HG03469 (cell line): ENCODE measurements around the gene ADAMTS18.
"Not testable (repeated sequence)": the region's sequence is repeated elsewhere in the genome, so short reads cannot be mapped to it uniquely, and the experiment has no call there.

Source experiments
- ATAC-seq: cut with Tn5 transposase; IDR thresholded peaks from one replicate; pipeline ENCODE4 v1.9.1; 2021; ENCODE audit warnings: mild to moderate bottlenecking, moderate library complexity, moderate number of reproducible peaks; ENCODE audit not compliant: unreplicated experiment

ADAMTS18 gene, protein sequence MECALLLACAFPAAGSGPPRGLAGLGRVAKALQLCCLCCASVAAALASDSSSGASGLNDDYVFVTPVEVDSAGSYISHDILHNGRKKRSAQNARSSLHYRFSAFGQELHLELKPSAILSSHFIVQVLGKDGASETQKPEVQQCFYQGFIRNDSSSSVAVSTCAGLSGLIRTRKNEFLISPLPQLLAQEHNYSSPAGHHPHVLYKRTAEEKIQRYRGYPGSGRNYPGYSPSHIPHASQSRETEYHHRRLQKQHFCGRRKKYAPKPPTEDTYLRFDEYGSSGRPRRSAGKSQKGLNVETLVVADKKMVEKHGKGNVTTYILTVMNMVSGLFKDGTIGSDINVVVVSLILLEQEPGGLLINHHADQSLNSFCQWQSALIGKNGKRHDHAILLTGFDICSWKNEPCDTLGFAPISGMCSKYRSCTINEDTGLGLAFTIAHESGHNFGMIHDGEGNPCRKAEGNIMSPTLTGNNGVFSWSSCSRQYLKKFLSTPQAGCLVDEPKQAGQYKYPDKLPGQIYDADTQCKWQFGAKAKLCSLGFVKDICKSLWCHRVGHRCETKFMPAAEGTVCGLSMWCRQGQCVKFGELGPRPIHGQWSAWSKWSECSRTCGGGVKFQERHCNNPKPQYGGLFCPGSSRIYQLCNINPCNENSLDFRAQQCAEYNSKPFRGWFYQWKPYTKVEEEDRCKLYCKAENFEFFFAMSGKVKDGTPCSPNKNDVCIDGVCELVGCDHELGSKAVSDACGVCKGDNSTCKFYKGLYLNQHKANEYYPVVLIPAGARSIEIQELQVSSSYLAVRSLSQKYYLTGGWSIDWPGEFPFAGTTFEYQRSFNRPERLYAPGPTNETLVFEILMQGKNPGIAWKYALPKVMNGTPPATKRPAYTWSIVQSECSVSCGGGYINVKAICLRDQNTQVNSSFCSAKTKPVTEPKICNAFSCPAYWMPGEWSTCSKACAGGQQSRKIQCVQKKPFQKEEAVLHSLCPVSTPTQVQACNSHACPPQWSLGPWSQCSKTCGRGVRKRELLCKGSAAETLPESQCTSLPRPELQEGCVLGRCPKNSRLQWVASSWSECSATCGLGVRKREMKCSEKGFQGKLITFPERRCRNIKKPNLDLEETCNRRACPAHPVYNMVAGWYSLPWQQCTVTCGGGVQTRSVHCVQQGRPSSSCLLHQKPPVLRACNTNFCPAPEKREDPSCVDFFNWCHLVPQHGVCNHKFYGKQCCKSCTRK (N-terminal part only)

DNA sequence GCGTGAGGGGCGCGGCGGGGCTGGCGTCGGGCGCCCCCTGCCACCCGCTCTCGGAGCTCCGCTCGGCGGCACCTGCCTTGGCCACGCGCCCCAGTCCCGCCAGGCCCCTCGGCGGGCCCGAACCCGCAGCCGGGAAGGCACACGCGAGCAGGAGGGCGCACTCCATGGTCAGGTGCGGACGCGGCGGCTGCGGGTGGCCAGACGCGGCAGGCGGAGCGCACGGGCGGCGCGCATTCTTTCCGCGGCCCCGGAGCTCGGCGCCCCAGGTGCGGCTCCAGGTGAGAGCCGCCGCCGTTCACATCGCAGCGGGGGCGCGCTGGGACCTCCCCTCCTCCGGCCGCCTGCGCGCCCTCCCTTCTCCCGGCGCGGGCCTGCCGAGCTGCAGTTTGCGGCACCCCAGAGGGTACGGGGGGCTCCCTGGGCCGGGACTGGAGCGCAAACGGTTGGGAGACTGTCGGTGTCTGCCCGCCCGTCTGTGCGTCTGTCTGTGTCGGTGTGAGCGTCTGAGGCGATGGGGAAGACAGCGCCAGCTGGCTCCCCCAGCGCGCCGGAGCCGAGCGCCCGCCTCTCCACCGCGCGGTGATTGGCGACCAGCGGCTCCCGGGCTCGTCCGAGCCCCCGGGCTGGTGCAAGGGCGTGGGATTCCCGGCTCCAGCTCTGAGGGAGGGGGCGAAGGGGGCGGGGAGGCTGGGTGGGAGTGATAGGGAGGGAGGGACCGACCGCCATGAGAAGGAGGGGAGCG, at the start of gene ADAMTS18:
ADAMTS18 (minus strand) TSS at position 505 of the 742 bp plus-strand sequence; CDS start at position 166, 339 bp downstream.
- ATAC-seq, result no peak

DNA sequence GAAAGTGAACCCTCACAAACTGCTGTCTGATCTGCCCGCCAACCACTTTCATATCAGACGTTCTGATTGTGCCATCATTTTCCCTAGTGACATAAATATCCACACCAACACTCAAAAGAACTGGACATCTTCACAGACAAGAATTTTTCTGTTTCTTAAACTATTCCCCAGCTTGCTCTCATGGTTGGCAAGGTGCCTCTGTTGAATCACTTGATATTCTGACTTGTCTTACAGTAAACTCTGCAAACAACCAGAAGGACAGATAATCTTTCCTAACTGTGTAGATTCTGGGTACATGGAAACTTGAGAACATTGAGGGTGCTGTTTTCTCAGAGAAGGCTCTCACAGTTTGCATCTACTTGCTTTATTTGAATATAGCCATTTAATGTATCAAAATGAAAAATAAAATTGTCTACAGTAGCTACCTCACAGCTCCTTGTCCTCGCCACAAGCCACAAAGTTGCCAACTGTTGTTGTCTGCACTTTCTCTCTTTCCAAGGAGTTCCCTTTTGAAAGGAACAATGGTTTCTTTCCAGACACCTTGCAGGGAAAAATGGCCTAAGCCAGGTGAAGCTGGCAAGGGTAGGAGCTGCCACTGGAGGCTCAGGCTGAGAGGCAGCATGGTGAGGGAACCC, 46.0 kb upstream of the ADAMTS18 start:
- no peak for ATAC-seq

DNA sequence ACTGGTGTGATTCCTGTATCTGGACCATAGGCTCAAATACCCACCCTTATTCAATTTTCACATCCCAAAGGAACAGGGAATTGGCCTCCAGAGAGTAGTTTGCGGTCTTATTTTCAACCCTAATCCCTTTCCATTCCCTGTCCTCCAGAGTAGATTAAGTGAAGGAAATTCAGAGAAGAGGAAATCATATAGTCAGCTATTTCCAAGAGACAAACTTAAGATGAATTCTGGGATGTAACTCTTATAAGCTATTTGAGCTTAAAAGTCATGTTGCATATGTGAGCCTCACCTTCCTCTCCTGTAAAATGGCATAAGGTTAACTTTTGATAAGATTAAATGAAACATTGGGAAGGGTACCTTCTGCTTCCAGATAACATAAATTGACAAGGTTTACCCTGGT, 37.4 kb upstream of the ADAMTS18 start:
- no peak for ATAC-seq

DNA sequence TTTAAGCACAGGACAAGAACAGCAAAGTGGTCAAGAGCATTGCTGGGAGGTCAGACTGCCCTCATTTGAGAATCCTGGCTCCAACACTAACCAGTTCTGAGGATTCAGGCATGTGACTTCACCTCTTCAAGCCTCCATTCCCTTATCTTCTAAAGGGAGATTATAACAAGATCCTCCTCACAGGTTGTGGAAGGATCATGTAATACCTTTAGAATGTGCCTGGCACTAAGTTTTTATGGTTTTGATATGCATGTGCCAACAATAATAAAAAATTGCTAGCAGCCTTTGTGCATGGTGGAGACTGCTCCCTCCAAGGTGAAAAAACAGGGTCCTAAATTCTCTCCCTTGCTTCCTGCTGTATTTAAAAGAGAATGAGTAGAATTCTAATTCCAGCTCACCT, 36.0 kb upstream of the ADAMTS18 start:
- no peak for ATAC-seq

DNA sequence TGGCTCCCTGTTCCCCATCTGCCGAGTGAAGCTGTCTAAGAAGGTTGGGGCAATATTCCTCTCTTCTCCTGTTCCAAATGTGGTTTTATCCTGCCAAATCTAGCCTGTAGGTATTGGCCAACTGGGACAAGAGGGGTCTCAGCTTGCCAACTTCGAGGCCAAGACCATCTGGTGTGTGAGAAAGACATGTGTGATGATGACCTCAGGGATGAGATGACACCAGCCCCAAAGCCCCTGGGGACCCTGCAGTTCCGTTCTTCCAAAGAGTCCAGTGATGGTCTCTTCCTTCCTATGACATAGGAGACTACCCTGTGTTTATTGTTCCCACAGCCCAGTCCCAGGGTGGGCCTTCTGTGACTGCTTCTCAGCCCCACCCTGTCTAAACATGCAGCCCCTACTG, 34.8 kb upstream of the ADAMTS18 start:
- ATAC-seq, result no peak

DNA sequence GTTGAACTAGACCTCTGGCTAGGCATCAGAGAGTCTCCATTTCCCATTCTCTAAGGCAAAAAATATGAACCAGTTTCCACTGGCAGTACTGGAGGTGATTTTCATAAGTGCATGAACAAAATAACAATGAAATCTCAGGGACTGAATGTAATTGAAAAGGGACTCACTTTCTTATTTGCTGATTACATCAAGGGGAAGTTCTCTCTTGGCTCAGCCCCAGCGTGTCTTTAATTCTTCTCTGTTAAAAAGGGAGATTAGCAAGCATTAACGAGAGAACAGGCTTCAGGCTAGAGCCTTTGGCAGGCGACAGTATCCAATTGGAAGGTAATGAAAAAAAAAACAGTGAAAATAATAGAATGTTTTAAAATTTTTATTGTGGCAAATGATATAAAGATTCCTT, 34.0 kb upstream of the ADAMTS18 start:
- no peak for ATAC-seq

DNA sequence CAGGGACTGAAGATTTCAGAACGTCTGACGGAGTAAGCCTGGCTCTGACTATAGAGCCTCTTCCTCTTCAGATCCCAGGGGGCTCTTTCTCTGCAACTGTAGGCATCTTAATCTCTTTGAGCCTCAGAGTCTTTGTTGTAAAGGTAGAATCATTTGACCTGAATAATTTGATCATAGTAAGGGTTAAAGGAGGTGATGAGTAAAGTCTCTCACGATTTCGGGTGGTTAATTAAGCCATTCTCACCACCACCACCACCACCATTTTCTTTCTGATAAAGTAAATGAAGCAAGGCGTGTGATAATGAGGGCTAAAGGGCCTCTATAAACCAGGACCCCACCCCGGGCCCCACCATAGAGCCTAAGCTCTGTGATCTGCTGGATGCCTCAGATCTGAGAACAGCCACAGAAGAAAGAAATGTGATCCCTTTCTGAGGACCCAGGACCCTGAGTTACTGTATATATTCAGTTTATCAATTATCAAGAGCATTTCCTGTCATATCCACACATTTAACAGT, 33.0 kb upstream of the ADAMTS18 start:
- no peak for ATAC-seq

DNA sequence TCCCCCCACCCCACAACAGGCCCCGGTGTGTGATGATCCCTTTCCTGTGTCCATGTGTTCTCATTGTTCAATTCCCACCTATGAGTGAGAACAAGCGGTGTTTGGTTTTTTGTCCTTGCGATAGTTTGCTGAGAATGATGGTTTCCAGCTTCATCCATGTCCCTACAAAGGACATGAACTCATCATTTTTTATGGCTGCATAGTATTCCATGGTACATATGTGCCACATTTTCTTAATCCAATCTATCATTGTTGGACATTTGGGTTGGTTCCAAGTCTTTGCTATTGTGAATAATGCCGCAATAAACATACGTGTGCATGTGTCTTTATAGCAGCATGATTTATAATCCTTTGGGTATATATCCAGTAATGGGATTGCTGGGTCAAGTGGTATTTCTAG, 28.8 kb upstream of the ADAMTS18 start:
- not testable (repeated sequence) for ATAC-seq

DNA sequence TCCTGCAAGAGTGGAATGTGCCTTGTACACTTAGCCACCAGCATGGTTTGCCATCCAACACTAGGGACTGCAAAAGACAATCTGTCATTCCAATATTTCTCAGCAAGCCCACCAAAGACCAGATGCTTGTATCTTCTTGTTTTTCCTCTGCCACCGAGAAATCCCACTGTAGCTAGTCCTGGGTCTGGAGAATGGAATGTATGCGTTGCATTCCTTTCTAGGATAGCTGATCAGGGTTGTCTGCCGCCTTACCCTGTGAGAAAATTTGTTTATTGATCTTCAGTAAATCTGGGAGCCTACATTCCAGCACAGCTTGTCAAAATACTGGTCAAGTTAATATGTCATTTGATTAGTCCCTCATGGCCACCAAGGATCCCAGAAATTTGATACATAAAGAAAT, 28.1 kb upstream of the ADAMTS18 start:
- no peak for ATAC-seq

DNA sequence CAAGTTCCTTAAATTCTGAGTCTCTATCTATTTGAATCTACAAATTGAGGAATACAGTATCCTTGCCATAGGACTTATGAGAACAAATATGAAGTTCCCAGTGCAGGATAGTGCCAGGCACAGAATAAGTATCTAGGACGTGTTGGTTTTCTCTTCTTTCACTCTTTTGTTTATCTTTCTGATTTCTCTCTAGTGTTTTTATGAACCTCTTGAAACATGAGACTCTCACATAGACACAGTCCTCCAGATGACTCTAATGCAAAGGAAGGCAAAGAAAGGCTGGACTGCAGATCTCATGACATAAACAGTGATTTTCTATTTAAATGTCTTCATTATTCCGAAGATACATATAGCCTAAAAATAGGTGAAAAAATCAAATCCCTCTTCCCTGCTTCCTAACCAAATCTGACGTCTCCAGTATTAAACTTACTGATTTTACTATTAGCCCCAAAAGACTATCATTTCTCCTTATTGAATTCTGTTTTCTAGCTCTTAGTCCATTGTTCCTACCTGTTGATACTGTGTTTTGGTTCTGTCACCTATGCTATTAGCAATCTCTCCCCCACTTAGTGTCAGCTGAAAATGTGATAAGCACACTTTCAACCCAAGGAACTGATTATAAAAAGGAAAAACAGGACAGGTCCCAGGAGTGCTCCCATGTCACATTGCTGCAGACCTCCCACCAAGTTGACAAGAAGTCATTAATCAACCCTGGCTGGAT, 24.9 kb upstream of the ADAMTS18 start:
- no peak for ATAC-seq

DNA sequence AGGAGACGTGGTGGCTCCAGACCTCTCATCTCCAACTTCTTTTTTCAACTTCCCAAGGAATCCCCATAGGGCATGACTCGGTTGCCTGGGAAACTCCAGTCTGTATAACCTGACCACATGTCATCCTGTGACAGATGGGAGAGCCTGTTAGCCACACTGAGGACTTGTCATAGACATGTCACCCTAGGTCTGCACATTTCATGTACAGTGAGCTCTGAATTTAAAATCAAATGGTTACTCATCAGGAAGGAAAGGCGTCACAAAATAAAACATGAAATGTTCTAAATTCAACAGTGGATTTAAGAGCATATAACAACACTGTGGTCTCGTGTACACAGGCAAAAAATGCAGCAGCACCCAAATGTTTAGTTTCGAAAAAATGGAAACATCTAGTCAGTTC, 22.2 kb upstream of the ADAMTS18 start:
- ATAC-seq, result no peak

DNA sequence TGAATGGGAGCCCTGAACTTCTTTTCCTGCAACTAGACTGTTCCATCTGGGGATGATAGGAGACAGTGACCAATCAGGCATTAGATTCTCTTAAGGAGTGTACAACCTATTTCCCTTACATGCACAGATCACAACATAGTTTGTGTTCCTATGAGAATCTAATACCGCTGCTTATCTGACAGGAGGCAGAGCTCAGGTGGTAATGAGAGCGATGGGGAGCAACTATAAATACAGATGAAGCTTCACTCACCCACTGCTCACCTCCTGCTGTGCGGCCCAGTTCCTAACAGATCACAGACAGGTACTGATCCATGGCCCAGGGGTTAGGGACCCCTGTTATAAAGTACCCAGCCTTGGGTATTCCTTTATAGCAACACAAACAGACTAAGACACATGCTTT, 17.4 kb upstream of the ADAMTS18 start:
- no peak for ATAC-seq

DNA sequence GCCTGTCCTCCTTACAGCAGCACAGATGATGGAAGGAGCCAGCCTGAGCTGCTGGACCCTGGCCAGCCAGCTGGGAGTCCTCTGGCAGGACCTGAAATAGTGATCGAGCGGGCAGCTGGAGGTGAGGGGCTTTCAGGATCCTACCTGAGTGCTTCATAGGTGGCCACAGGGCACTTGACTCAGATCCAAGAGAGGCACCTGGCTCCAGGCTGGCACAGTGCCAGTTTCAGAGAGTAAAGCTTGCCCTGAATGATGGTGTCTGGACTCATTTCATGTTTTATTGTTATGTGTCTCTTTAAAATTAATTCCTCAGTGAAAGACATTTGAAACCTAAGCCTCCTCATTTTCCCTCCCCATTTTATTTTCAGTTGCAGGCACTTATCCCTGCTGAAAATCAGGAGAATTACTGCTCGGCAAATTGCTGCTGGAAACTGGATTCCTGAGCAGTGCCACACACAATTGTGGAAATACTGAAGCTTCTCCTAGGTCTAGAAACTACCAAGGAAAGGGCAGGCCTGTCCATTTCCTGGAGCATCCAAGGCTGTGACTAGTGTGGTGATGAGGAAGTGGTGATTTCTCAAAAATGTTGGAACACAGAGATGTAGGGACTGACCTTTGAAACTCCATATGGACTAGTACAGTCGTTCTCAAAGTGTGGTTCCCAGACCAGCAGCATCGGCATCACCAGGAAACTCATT, 16.1 kb upstream of the ADAMTS18 start:
- ATAC-seq, result no peak

DNA sequence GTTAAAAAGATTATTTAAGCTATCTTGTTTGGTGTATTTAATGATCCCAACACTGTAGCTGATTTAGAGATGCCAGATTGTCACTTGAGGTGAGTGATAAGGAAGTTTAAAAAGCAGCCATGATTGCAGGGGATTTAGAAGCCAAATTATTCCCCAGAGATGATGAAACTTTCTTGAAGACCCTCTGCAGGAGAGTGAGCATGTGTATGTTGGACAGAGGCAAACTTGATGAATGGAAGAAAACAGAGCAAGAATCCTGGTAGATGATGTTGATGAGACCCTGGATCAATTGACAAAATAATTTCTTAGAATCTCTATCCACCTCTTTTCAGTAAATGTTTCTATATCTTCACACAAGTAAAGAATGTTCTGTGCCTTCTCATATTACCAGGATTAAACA, 14.4 kb upstream of the ADAMTS18 start:
- no peak for ATAC-seq

DNA sequence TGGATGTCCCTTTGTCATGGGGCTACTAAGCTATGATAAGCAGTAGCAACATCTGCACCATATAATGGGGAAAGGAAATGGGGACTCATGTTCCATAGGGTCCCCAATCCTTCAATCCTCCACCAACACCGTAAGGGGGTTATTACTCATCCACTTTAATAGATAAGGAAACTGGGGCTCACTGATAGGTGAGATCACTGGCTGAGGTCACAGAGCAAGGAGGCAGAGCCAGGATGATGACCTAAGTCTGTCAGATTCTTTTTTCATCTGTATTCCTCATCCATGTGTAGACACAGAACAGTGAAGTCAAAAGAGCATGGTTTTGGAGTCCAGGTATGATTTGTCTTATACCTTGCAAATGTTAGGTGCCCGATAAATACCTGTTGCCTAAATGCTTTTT, 10.5 kb upstream of the ADAMTS18 start:
- ATAC-seq, result no peak

DNA sequence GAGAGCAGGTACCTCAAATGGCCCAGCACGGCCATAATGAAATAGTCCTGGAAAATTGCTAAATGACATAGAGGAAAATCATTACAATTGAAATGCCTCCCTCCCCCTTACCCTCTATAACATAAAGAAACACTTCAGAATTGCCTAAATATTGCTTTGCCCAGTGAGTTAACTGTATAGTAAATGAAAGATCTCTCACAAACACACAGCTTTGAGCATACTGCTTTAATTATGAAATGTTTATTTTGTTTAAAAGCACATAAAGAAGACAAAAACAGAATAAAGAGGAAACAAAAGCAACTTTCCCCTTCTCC, 9.3 kb upstream of the ADAMTS18 start:
- no peak for ATAC-seq

DNA sequence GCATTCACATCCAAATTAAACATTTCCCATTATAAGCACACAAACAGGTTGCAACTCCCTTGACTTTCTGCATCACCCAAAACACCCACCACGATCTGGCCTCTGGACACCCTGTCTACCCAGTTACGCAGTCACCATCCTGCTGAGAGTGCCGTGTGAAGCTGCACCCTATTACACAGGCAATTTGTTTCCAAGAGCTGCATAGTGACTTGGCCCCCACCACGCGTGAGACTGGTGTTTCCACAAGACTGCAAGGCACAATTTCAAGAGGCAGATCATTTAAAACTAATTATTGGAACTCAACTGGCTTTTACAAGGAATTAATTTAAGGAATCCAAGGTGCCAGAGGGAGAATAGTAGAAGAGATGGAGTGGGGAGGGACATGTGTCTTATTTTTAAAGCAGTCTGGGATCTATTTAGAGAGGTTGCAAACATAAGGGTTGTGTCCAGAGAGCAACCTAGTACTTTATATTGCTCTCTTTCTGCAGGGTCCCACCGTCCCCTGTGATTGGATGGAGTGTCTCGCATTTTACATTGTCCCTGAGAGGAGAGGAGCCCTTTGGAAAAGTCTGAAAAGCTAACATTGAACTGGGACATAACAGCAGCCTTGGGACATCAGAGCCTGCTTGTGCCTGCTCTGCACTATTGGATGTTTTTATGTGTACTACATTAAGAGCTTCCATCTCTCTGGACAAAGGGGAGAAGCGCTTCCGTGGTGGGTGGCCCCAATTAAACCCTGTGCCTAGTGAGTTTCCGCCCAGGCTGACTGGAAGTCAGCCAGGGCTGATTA, 8.7 kb upstream of the ADAMTS18 start:
- no peak for ATAC-seq

DNA sequence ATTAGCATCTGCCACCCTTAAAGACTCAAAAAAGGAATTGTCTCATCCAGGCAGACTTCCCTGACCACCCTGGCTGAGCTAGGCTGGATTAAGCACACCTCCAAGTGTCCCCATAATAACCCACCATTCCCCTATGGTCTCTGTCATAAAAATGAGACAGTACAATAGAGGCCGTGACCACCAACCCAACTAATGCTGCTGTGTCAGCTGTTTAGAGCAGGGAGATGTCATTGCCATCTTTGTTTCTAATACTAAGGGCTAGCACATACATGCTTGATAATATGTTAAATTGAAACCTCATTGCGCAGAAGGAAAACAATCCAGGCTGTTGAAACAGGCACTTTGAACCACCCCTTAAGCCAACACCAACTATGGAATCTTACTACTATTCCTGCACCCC, 7.2 kb upstream of the ADAMTS18 start:
- no peak for ATAC-seq
